GM12891 (cell line): ENCODE measurements around the gene HJURP.

Experiments
- PAX5 ChIP-seq: IDR thresholded peaks from 2 replicates; pipeline ENCODE4 v1.6.1; 2011; ENCODE audit warnings: low read length, moderate library complexity, mild to moderate bottlenecking; ENCODE audit not compliant: insufficient read depth, severe bottlenecking
- POLR2A ChIP-seq: IDR thresholded peaks from 2 replicates; pipeline ENCODE4 v1.6.1; 2011; ENCODE audit warnings: low read depth, low read length, control low read depth
- POLR2AphosphoS5 ChIP-seq: IDR thresholded peaks from 2 replicates; pipeline ENCODE4 v1.6.1; 2011; ENCODE audit warnings: low read depth, low read length, control low read depth
- TAF1 ChIP-seq: IDR thresholded peaks from 2 replicates; pipeline ENCODE4 v1.6.1; 2011; ENCODE audit warnings: low read depth, low read length, control low read depth

GRCh38 chr2:233801357-233802131, 52.8 kb downstream of the HJURP start:
- TF ChIP-seq POLR2AphosphoS5: no peak
- no peak for TF ChIP-seq POLR2A
- no peak for TF ChIP-seq TAF1
- TF ChIP-seq PAX5: no peak
